HG03103 (cell line): ENCODE measurements around the gene ITGB3.
A peak's percentile ranks its signal among the peaks of the same experiment; 100 is the strongest.

Source experiments
- ATAC-seq: cut with Tn5 transposase; IDR thresholded peaks from one replicate; pipeline ENCODE4 v1.9.1; 2021; ENCODE audit warnings: low read depth; ENCODE audit not compliant: unreplicated experiment

Gene ITGB3

GRCh38 chr17:47295037-47295873, 41.6 kb downstream of the ITGB3 start:
- no peak for ATAC-seq

DNA sequence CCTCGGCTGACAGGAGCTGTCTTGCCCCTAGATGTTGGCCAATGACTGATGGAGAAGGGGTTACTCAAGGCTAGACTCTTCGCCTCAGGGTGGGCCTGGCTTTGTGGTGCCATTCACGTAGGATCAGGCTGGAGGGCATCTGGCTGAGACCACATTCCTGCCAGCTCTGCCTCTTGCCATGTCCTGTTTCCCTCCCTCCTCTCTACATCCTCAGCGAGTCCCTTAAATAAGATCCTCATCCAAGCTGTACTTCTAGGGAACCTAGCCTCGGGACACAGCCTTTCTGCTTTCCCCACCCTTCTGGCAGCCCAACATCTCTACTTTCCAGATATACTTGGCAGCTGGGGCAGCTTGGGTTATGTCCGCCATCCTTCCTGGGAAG, 42.2 kb downstream of the ITGB3 start:
- ATAC-seq, result no peak

GRCh38 chr17:47297661-47298400, 44.2 kb downstream of the ITGB3 start:
- no peak for ATAC-seq

DNA sequence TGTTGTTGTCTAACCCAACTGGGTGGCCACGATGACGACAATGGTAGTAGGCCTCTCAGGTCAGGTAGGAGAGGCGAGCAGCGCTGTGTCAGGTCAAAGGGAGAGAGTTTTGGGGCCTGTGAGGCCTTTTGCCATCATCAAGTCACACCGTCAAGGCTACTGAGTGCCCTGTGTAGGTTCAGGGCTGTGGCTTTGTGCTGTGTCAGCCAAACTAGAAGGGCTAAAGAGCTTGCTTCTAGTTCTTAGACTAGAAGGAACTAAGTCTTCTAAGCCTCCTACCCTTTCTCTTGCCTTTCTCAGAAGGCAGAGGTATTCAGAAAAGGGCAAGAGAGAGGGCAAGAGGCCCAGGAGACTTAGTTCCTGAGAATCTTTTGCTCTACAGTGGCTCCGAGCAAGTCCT, 45.1 kb downstream of the ITGB3 start:
- ATAC-seq, result no peak

DNA sequence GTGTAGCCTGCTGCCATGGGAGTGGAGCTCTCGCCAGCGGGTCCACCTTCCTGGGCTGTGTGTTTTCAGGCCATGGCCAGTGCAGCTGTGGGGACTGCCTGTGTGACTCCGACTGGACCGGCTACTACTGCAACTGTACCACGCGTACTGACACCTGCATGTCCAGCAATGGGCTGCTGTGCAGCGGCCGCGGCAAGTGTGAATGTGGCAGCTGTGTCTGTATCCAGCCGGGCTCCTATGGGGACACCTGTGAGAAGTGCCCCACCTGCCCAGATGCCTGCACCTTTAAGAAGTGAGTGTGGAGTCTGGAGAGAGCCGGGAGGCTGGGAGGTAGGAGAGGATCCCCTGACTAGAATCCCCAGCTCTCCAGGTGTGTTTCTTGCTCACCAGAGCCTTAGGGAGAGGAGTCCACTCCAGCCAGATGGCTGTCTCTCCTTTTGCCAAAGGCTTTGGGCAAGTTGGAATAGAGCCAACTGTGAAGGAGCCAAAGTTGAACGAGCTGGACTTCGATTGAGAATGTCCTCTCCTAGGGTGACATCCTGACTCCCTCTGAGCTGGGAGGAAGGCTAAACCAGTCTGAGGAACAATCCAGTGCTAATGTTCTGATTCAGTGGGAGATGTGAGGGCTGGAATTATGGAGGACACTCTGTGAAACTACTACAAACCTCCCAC, 45.7 kb downstream of the ITGB3 start:
- ATAC-seq, result no peak

DNA sequence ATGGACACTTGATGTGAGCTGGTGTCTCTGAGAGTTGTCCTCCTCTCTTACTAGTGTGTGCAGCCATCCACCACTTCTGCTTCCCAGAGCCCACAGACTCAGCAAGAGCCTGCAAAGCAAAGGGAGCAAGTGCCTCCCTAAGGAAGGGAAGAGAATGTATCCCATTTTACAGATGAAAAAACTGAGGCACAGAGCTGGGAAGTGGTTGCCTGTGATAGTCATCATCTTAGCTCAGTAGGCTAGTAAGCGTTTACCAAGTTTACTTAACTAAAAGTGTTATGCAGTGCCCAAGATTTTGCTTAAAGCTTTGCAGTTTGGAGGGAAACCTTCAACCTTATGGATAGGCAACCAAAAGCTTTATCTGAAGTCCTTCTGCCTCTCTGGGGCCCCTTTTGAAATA, 47.1 kb downstream of the ITGB3 start:
- ATAC-seq, result no peak

GRCh38 chr17:47301161-47301560, 47.5 kb downstream of the ITGB3 start:
- no peak for ATAC-seq

GRCh38 chr17:47301831-47302230, 48.2 kb downstream of the ITGB3 start:
- no peak for ATAC-seq

- no peak for ATAC-seq
These were observed 50.6 kb downstream of the ITGB3 start for GRCh38 chr17:47304186-47304585.

- ATAC-seq, result no peak
These were observed 51.8 kb downstream of the ITGB3 start for GRCh38 chr17:47305302-47305923.

GRCh38 chr17:47310186-47310733, 56.6 kb downstream of the ITGB3 start:
- ATAC-seq, result no peak

- ATAC-seq, result no peak
These were observed 57.8 kb downstream of the ITGB3 start for GRCh38 chr17:47311420-47311819.

DNA sequence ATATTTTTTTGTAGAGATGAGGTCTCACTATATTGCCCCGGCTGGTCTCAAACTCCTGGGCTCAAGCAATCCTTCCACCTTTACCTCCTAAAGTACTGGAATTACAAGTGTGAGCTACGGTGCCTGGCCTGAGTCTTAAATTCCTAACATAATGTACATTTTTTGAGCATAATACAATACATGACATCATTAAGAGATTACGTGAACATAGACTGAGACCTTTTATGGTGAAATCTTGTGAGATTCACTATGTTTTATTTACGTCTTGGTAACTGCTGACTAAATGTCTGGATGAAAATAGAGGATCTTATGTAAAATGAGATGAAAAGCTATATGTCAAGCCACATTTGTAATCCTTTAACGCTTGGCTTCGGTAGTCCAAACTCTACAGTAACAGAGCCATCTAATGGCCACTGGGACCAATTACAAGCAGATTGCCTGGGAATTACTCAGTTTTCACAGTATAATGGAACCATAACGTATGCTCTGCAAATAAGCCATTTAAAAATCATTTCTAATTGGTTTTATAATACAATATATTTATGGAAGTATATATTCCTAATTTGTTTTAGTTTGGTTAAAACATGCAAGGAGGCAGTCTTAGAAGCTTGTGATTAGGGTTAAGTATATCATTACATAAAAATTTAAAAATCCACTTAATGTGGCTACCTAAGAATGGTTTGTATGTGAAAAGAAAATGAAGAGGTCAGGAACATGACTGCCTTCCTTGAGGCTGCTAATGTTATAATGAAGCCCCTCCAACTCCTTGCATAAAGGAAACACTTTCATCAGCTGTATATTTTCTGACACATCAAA, 62.0 kb downstream of the ITGB3 start:
- ATAC-seq, result no peak

GRCh38 chr17:47316311-47316710, 62.7 kb downstream of the ITGB3 start:
- ATAC-seq, result no peak

DNA sequence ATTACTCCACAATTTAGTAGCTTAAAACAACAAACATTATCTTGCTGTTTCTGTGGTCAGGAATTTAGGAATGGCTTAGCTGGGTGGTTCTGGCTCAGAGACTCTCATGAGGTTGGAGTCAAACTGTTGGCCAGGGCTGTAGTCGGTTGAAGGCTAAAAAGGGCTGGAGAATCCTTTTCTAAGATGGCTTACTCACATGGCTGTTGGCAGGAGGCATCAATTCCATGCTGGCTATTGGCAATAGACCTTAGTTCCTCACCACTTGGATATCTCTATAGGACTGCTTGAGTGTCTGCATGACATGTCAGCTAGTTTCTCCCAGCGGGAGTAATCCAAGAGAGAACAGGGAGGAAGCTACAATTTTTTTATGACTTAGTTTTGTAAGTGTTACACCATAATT, 63.5 kb downstream of the ITGB3 start:
- ATAC-seq, result no peak

DNA sequence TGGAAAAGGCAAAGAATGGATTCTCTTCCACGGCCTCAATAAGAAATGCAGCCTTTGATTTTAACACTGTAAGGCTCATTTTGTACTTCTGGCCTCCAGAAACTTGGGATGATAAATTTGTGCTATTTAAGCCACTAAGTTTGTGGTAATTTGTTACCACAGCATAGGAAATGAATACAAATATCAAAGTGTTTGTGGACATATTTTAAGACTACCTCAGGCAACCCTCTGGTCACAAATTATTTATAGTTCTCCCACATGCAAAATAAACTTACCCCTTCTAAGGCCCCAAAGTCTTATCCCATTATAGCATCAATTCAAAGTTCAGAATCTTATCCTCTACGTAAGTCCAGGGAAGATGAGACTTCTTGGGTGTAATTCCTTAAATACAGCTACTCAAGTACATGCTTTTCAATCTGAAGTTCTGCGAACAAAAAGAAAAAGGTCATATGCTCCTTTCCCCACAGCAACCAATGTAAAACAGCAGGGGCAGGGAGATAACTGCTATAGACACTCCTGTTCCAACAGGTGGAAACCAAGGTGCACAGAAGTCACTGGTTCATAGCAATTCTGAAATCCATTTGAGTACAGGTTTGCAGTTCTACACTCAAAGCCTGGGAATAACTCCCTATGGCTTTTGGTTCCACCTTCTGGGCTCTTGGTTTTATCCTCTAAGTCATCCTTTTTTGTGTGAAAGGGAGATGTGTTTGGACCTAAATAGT, 64.7 kb downstream of the ITGB3 start:
- no peak for ATAC-seq

GRCh38 chr17:47320879-47321502, 67.4 kb downstream of the ITGB3 start:
- ATAC-seq, result no peak

GRCh38 chr17:47323382-47324223, 70.0 kb downstream of the ITGB3 start, which contains the start of gene EFCAB13:
Gene EFCAB13 (plus strand): TSS chr17:47323955. CDS start chr17:47328354, 4,399 bp downstream.
- ATAC-seq, result peak; percentile 81
